ENCODE measurements around the gene PLA1A.

PLA1A gene

DNA sequence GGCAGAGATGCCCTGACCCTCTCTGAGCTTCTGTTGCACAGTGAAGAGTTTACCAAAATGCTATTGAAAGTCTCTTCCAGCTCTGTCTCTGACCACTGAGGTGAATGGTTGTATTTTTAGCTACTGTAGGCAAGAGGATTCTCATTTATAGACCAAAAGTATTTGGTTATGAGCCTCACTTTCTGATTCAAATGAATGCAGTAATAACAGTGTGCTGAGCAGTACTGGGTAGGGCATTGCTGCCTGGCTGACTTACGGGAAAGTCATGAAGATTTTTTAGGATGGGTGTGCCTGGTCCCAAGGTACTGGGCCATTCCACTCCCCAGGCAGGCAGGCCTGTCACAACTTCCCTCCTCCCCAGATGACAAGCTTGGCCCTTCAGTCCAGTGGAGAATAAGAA, 15.5 kb downstream of the PLA1A start:
- DNase-seq, result no peak

DNA sequence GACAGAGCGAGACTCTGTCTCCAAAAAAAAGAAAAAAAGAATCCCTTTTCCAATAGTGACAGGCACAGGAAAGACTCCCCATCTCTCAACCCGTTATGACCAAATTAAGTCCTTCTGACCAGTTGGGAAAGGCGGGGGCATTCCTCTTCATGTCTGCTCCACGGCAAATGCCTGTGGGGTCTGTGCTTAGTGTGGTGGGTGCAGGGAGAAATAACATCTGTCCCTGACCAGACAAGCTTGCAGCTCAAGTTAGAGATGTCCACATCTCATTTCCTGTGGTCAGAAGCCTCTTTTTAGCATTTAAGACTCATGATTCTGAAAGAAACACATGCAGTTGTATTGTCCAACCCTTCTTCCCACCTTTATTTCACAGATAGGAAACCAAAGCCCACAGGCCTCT, 16.2 kb downstream of the PLA1A start:
- DNase-seq, result no peak

DNA sequence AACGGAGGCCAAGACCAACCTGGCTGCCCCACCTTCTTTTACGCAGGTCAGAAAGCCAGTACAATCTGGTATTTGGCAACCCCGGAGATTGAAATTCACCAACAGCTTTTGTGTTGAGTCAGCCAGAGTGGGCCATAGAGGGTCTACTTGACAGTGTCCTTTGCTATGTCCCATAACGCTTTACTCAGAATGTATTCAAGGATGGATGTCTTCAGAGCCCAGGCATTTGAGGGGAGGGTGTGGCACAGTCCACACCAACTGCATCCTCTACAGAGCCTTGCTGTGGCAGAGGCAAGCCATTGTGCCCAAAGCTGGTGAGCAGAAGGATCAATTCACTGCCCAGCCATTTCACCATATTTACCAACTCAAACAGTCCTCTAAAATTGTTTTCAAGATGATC, 18.4 kb downstream of the PLA1A start:
- DNase-seq, result no peak

- peak; percentile 6 for DNase-seq
These were observed 21.4 kb downstream of the PLA1A start for GRCh38 chr3:119619094-119619493.

DNA sequence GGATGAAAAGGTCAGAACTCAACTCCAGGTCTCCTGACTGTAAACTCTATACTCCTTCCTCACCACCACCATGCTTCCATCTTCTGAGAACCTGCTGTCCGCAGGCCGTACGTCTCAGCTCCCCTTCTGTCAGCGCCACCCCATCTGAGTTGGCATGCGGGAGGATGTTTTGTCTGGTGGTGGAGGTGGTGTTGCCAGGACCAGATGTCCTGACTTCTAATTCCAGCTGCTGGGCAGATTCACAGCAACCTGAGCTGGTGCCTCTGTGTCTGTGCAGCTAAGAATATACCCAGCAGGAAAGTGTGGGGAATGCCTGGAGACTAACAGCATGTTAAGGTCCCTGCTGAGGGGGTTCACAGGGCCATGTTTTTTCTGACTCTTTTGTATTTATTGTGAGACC, 23.2 kb downstream of the PLA1A start:
- no peak for DNase-seq

DNA sequence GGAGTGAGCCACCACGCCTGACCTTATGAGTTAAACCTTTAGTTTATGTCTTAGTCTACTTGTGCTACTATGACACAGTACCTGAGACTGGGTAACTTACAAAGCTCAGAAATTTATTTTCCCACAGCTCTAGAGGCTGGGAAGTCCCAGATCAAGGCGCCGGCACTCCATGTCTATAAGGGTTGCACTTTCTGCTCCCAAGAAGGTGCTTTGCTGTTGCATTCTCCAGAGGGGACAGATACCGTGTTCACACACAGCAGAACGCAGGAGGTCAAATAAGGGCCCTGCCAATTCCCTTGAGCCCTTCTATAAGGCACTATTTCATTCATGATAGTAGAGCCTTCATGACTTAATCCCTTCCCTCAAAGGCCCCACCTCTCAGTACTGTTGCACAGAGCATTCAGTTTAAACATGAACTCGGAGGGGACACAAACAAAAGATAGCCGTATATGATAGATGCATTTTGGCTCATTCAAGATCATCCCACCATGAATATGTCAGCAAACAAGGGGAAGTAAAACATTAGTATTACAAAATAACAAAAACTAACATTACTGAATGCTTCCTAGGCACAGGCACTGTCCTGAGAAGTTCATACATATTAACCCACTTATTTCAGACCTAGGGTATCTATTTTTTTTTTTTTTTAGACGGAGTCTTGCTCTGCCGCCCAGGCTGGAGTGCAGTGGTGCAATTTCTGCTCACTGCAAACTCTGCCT, 26.5 kb downstream of the PLA1A start:
- DNase-seq, result no peak

GRCh38 chr3:119625451-119626153, 27.9 kb downstream of the PLA1A start:
- no peak for DNase-seq

DNA sequence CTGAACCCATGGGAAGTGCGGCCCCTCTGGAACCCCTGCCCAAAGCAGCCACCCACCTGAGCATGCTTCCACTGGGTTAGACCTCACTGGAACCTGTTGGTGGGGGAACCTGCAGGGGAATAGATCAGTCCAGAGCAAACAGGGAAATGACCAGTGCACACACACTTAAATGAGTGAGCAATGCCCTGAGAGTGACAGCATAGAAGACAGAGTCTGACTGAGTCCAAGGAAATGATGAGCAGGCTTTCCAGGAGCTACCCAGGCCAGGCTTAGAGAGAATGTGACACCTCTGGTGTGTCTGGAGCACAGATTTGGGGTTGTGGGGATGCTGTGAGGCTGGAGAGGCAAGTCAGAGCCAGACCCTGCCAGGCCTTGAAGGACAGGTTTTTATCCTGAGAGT, 28.5 kb downstream of the PLA1A start:
- DNase-seq, result no peak

- DNase-seq, result no peak
These were observed 29.8 kb downstream of the PLA1A start for GRCh38 chr3:119627461-119627860.

- no peak for DNase-seq
These were observed 30.7 kb downstream of the PLA1A start for GRCh38 chr3:119628390-119628789.

DNA sequence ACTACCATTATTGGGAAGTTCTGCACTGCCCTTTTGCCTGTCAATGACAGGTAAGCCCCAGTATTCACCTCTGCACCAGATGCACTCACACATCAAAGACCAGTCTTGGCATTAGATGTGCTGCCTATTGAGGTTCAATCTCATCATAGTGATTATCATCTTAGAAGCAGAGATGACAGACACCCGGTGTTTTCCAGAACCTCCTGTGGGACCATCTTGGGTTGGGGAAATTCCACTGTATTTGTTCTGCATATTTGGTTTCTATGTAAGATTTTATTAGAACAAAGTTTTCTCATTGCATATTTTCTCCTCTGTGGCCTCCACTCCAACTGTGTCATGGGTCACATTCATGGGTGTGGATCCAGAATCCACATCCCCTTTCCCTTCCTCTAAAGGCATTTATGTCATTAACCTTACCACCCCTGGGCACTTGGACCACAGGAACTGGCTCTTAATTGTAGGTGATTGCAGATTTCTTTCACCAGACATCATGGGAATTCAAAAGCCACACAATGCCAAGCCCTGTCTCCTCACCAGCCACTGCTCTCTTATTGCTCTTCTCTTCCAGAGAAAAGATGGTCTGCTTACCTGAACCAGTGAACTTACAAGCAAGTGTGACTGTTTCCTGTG, 31.2 kb downstream of the PLA1A start:
- DNase-seq, result no peak

- DNase-seq, result no peak
These were observed 32.6 kb downstream of the PLA1A start for GRCh38 chr3:119630128-119630879.

GRCh38 chr3:119630880-119631329, 33.2 kb downstream of the PLA1A start:
- no peak for DNase-seq

- DNase-seq, result no peak
These were observed 33.8 kb downstream of the PLA1A start for GRCh38 chr3:119631516-119631915.

DNA sequence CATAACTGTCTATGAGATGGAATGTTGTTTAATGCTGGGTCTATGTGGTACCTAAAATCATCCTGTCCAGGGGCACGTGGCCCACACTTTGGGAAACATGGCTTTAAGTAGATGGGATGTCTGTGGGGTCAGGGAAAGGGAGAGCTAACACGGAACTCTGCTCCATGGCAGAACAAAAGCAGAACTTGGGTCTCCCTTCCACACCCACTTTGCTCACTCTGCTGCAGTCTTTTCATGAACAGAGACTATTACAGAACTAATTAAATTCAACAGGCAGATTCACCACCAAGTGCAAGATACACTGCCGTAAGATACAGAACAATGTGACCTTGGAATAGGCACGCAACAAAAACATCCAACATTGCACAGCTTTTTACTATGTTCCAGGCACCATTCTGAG, 34.5 kb downstream of the PLA1A start:
- no peak for DNase-seq

- no peak for DNase-seq
These were observed 35.1 kb downstream of the PLA1A start for GRCh38 chr3:119632829-119633228.

DNA sequence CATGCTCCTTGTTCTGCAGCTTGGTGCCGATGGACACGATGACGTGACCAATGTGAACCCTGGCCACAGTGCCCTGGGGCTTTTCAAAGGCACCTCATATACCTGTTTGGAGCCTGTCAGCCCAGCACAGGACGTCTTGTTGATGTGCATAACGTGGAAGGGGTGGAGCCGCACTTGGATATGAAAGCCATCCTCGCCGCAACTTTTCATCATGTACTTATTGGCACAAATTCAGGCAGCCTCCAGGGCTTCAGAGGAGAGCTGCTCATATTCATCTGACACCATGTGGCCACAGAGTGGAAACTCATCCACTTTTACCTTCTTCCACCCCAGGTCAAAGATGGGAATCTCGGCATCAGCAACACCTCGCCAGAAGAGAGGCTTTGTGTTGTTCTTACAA, 38.0 kb downstream of the PLA1A start:
- no peak for DNase-seq

DNA sequence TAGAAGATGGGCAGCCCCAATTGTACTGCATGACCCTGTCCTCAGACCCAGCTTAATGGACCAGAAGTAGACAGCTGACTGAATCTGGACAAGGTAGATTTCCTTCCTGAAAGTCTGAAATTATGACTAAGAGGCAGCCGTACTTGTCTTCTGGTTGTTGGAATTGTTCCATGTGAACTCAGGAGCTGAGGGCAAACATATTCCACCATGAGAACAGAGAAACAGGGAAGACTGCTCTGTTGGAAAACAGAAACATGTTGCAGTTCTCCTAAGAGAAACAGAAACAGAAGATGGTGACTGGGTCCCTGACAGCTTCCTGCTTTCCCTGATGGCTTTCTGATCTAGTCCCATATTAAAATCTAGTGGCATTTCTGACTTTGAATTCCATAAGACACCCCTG, 38.6 kb downstream of the PLA1A start:
- no peak for DNase-seq

- DNase-seq, result no peak
These were observed 39.4 kb downstream of the PLA1A start for GRCh38 chr3:119636891-119637611.

DNA sequence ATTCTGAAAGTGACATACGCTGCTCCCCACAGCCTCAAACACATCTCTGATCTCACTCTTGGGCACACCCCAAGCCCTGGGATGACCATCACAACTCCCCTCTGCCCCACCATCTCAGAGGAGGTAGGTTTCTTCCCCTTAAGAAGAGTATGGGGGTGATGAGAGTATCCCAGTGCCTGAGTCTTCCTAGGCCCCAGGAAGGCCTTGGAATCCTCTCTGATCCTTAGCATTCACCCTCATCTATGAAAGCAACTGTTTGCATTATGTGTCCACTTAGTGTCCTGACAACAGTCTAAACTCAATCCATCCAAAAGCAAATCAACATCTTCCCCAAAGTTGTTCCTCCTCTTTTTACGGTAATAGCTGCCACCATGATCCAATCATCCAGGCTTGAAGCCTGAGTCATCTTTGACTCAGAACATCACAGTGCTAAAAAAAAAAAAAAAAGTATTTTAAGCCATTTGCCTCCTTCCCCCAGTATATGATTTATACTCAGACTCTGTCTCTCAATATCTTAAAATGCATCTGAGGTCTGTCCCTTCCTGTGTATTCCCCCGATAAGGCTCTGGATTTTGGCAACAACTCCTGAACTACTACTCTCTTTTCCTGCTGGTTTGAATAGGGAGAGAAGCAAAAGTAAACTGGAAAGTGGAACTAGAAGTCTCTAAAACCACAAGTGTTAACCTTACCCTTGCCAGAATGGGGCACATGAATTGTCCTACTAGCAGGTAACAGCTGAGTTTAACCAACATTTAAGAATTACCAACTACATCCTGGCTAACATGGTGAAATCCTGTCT, 40.2 kb downstream of the PLA1A start:
- peak; percentile 2 for DNase-seq

DNA sequence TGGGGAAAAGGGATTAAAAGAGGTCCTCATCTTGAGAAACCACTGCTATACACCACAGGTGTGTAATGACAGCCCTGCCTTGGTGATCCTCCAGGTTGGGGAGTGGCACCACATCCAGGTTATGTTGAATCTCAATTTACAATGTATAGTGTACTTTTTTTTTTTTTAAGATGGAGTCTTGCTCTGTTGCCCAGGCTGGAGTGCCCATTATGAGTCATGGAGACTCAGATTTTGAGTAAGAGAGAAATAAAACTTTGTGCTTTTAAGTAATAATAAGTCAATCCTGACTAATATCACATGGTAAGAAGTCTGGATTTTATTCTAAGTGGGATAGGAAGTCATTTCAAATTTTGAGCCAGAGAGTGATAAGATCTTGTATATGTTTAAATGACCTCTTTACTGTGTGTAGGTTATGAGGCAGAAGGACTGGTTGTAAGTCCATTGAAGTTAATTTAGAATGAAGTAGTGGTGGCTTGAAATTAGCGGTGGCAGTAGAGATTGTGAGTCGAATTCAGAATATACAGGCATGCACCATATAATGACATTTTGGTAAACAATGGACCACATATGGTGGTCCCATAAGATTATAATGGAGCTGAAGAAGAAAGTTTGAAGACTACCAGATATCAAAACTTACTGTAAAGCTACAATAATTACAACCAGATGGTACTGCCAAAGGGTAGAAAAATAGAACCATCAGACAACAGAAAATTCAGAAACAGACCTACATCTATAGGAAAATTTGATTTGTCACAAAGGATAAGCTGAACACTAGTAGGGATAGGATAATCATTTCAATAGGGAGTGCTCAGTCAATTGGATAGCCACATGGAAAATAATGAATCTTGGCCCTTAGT, 42.0 kb downstream of the PLA1A start:
- no peak for DNase-seq
